ENCODE results near the gene MAU2. TPM values are rescaled to one million over a fixed set of nuclear protein-coding genes. Genes with fewer than 3 reads are reported as not detected.

The MAU2 gene
- total and polyA plus RNA-seq, 2 of the 8 experiments (the other 6 are each of a cell fraction or from before 2014, with no cell fraction given) = 32.0 to 40.8 TPM

DNA sequence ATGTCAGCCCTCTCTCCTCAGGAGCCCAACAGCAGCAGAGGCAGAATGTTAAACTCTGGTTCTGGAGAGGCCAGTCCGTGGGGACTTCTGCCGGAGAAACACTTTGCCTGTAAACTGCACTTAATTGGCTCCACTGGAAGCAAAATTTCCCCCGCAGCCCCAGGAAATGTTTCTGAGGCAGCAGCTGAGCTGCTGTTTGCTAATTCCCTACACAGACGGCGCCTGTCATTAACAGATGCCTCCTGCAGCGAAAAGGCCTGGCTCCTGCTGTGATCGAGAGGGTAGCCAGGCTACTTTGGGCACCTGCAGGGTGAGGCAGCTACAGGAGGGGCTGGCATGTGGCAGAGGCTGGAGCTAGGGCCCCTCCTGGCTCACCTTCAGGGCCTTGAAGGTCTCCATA is 42.3 kb upstream of the MAU2 start:
- CTCF ChIA-PET (ENCODE audit: partially characterized antibody) = interaction anchor here (0.9 to 2.0 kb wide), 3 partner anchors 9 to 27 kb away, joined by 3 to 5 read pairs (median 4); no protein-coding TSS in a partner anchor
- Histone ChIP-seq H3K27ac (ENCODE audit: low read depth, low read length) (no peak overlapping the region), H3K18ac (ENCODE audit: extremely low read depth, low read length) (no peak overlapping the region), H2BK12ac (ENCODE audit: low read depth, low read length) (no peak overlapping the region), H3K79me1 (ENCODE audit: low read depth, low read length) (no peaks in the 10 kb centered on the region; the same call in 1 of the 2 replicates), H3K4ac (replicated peaks; ENCODE audit: insufficient read length, low read depth, low read length) (no peak overlapping the region), H4K91ac (replicated peaks; ENCODE audit: insufficient read length, low read length) (no peak overlapping the region), H4K20me1 (replicated peaks in 1 of 2; ENCODE audit: control insufficient read depth in 1 of 2, insufficient read depth in 2 of 2, low read length in 2 of 2) (peaks cover 5 to 21% of the 10 kb centered on the region in 2 experiments), H4K8ac (ENCODE audit: extremely low read depth, insufficient read depth, low read length) (no peak overlapping the region), H3K23ac (ENCODE audit: insufficient read length) (no peak overlapping the region), H2BK20ac (ENCODE audit: low read length) (no peak overlapping the region), H4K5ac (ENCODE audit: insufficient read length, low read depth, low read length) (no peak overlapping the region), H2BK120ac (replicated peaks; ENCODE audit: low read depth, low read length) (no peak overlapping the region), H3K79me2 (ENCODE audit: control insufficient read depth in 1 of 2, insufficient read depth in 2 of 2, low read length in 2 of 2) (no peaks in the 10 kb centered on the region), H2BK15ac (ENCODE audit: low read length) (no peak overlapping the region), H3K4me1 (replicated peaks in 1 of 4; ENCODE audit: control insufficient read depth in 3 of 4, insufficient read depth in 4 of 4, low read length in 3 of 4) (peaks cover 0 to 3% (median 2%) of the 10 kb centered on the region in 4 experiments; a peak in 2 of 7 replicates), H3K9ac (replicated peaks in 1 of 4; ENCODE audit: extremely low read depth in 1 of 4, low read depth in 3 of 4, low read length in 3 of 4) (no peak overlapping the region), H3K4me2 (ENCODE audit: insufficient read depth in 1 of 2, low read depth in 2 of 2, low read length in 2 of 2) (no peak overlapping the region), H2AFZ (ENCODE audit: low read length) (no peak overlapping the region), H3K9me3 (ENCODE audit: insufficient read depth in 2 of 2, low read depth in 1 of 2, low read length in 1 of 2) (no peaks in the 10 kb centered on the region), H3K56ac (replicated peaks; ENCODE audit: insufficient read length, low read depth, low read length) (no peak overlapping the region), H3K27me3 (replicated peaks in 1 of 4; ENCODE audit: control insufficient read depth in 3 of 4, extremely low read depth in 1 of 4, insufficient read depth in 3 of 4, low read length in 3 of 4) (no peaks in the 10 kb centered on the region), H3K36me3 (ENCODE audit: control insufficient read depth in 2 of 4, insufficient read depth in 4 of 4, low read length in 3 of 4) (peaks cover 8 to 39% (median 24%) of the 10 kb centered on the region in 4 experiments), H3K23me2 (ENCODE audit: low read depth, low read length) (no peaks in the 10 kb centered on the region; the same call in 1 of the 2 replicates), H2AK5ac (ENCODE audit: low read depth, low read length) (no peak overlapping the region), H2BK5ac (ENCODE audit: low read depth, low read length) (no peak overlapping the region), H3K4me3 (ENCODE audit: extremely low read depth in 1 of 4, insufficient read depth in 2 of 4, low read depth in 3 of 4, low read length in 4 of 4) (no peak overlapping the region), H3K14ac (ENCODE audit: insufficient read length) (no peak overlapping the region)
- WGBS, 2 experiments (ENCODE audit: extremely low coverage in 1 of 2, insufficient coverage in 1 of 2, insufficient read length in 1 of 2, insufficient replicate concordance in 2 of 2, low coverage in 1 of 2, low lambda C conversion rate in 2 of 2, missing lambda C conversion rate in 1 of 2) = 88% methylated on average over 7 of the region's 7 CpGs; no CpG with 5 or more reads in 1 of the 2 experiments
- no peak for DNase-seq (ENCODE audit: low read depth in 1 of 2, low spot score in 2 of 2)
- no peak for FAIRE-seq
- POLR2A ChIA-PET (ENCODE audit: partially characterized antibody) = interaction anchor here (0.5 to 2.6 kb wide), 4 partner anchors 8 to 454 kb away, joined by 3 to 11 read pairs (median 4); no protein-coding TSS in a partner anchor
- no peak for TF ChIP-seq KDM4A (IDR thresholded peaks at IDR 0.05; ENCODE audit: low read depth, low read length, severe bottlenecking)
- no peak for TF ChIP-seq HDAC2 (IDR thresholded peaks at IDR 0.05; ENCODE audit: borderline replicate concordance in 1 of 2, low read depth in 2 of 2, low read length in 2 of 2)
- TF ChIP-seq ASH2L (IDR thresholded peaks at IDR 0.05; ENCODE audit: low read length) = no peak
- TF ChIP-seq CBX8 (IDR thresholded peaks at IDR 0.05; ENCODE audit: borderline replicate concordance, low read depth, low read length) = no peak
- TF ChIP-seq YY1 (IDR thresholded peaks at IDR 0.05; ENCODE audit: low read depth, low read length) = no peak
- TF ChIP-seq POLR2A (IDR thresholded peaks at IDR 0.05; ENCODE audit: control extremely low read depth in 1 of 2, low read depth in 2 of 2, low read length in 2 of 2) = no peak
- no peak for TF ChIP-seq SIRT6 (IDR thresholded peaks at IDR 0.05; ENCODE audit: low read length)
- no peak for TF ChIP-seq ZNF274 (IDR thresholded peaks at IDR 0.05; ENCODE audit: borderline replicate concordance, extremely low read depth, low read length)
- TF ChIP-seq GABPA (IDR thresholded peaks at IDR 0.05; ENCODE audit: borderline replicate concordance, insufficient read depth, low read length) = no peak
- no peak for TF ChIP-seq GTF2F1 (IDR thresholded peaks at IDR 0.05; ENCODE audit: borderline replicate concordance, low read depth, low read length)
